ENCODE data around the gene ABHD16A. TPM values are rescaled to one million over a fixed set of nuclear protein-coding genes. Genes with fewer than 3 reads are reported as not detected.

Gene ABHD16A
- total and polyA plus RNA-seq, 7 donors = 26.6 to 56.6 (median 34.4) TPM

DNA sequence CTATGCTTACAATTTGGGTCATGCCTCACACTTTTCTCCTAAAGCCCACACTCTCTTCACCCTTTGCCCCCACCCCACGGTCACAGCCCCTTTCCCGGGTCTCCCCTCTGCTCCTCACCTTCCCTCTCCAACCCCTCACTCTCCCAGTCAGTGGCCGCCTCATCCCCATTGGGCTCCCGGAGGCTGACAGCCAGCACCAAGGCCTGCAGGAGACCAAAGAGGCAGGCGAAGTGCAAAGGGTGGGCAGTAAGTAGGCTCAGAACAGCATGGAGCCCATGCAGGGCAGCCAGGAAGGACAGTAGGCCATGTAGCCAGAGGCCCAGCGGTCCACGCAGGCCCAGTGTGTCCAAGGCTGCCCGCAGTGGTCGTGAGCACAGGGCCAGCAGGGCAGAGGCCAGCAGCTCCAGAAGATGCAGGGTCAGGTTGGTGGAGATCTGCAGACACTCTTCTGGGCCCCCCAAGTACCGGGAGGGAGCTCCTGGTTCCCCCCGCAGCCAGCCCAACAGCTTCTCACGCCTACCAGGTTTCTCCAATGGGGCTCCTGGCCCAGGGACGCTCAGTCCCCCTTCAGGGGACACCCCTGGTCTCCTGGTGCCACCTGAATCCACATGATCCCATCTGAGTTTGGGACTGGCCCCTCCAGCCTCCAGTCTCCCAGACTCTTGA is 44.0 kb downstream of the ABHD16A start:
- Histone ChIP-seq H3K27me3 (ENCODE audit: insufficient read depth in 3 of 3, low read length in 2 of 3) (no peaks in the 10 kb centered on the region), H3K4me1 (peaks cover 47% of the 10 kb centered on the region), H3K9me3 (no peaks in the 10 kb centered on the region), H3K4me3 (peak overlapping the region; percentile 79), H3K36me3 (ENCODE audit: insufficient read depth in 1 of 2, low read depth in 1 of 2) (peaks cover 3 to 48% of the 10 kb centered on the region in 2 donors), H3K27ac (peak overlapping the region; percentile 94)
- 72 to 84% (median 79%) methylated on average over 12 to 13 of the region's 13 CpGs for WGBS, 3 donors
- intact Hi-C loops (cut with DNase I) = no loop called here
- DNase-seq (no peak), ATAC-seq (no peak)
- TF ChIP-seq, protein P1, sequence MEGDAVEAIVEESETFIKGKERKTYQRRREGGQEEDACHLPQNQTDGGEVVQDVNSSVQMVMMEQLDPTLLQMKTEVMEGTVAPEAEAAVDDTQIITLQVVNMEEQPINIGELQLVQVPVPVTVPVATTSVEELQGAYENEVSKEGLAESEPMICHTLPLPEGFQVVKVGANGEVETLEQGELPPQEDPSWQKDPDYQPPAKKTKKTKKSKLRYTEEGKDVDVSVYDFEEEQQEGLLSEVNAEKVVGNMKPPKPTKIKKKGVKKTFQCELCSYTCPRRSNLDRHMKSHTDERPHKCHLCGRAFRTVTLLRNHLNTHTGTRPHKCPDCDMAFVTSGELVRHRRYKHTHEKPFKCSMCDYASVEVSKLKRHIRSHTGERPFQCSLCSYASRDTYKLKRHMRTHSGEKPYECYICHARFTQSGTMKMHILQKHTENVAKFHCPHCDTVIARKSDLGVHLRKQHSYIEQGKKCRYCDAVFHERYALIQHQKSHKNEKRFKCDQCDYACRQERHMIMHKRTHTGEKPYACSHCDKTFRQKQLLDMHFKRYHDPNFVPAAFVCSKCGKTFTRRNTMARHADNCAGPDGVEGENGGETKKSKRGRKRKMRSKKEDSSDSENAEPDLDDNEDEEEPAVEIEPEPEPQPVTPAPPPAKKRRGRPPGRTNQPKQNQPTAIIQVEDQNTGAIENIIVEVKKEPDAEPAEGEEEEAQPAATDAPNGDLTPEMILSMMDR (IDR thresholded peaks at IDR 0.05) = no peak

DNA sequence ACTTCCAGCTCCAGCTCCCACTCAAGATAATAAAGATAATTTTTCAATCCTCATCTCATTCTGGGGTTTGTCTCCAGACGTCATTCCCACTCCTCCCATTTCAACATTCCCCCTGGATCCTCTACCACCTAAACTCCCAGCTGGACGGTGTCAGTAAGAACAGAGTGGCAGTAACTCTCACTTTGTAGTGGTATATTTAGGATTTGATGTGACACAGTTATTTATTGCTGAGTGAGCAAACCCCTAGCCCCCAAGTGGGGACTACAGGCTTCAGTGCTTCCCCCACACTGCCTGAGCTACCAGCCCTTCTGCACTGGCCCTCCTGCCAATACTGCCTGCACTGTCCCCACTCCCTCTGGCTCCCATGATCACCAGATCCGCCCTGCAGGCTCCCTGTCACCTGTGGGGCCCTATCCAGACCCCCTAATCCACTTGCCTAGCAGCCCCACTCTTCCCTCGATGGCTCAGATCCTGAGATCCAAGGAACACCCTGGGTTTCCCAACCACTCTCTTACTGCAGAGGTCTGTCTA is 44.9 kb downstream of the ABHD16A start:
- TF ChIP-seq, protein P1 (IDR thresholded peaks at IDR 0.05) = no peak
- 59 to 84% (median 69%) methylated on average over 4 of the region's 4 CpGs for WGBS, 3 donors
- Histone ChIP-seq H3K27ac (peak overlapping the region; percentile 23), H3K4me1 (peaks cover 43% of the 10 kb centered on the region), H3K4me3 (peak overlapping the region; percentile 79), H3K27me3 (ENCODE audit: insufficient read depth in 3 of 3, low read length in 2 of 3) (no peaks in the 10 kb centered on the region), H3K9me3 (no peaks in the 10 kb centered on the region), H3K36me3 (ENCODE audit: insufficient read depth in 1 of 2, low read depth in 1 of 2) (peaks cover 3 to 39% of the 10 kb centered on the region in 2 donors)
- intact Hi-C loops (cut with DNase I) = no loop called here
- no peak for DNase-seq
- no peak for ATAC-seq

DNA sequence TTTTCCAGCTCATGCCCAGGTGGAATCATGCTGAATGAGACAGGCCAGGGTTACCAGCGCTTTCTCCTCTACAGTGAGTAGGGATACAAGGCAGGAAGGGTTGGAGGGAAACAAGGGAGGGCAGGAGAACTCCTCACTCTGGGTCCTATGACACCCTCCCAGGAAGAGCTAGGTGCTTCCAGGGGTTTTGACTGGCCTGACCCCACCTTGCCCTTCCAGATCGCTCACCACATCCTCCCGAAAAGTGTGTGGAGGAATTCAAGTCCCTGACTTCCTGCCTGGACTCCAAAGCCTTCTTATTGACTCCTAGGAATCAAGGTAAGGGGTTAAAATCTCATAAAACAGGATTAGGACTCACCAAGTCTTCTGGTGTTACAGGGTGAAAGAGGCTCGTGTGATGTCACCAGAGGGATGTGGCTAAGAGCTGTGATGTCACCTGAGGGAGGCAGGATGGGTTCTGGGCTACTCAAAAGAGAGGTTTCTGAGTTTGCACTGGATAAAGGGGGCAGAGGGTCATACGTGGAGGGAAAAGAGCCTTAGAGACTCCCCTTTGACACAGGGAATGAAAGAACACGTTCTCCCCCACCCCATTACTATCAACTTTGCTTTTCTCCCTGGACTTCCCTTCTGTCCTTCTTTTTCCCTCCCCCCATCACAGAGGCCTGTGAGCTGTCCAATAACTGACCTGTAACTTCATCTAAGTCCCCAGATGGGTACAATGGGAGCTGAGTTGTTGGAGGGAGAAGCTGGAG is 45.5 kb downstream of the ABHD16A start:
- no peak for ATAC-seq
- Histone ChIP-seq H3K4me1 (peaks cover 37% of the 10 kb centered on the region), H3K27me3 (ENCODE audit: insufficient read depth in 3 of 3, low read length in 2 of 3) (no peaks in the 10 kb centered on the region), H3K27ac (no peak overlapping the region), H3K9me3 (no peaks in the 10 kb centered on the region), H3K36me3 (ENCODE audit: insufficient read depth in 1 of 2, low read depth in 1 of 2) (peaks cover 3 to 33% of the 10 kb centered on the region in 2 donors), H3K4me3 (no peak overlapping the region)
- DNase-seq = no peak
- 70 to 73% (median 71%) methylated on average over 6 of the region's 6 CpGs for WGBS, 3 donors
- TF ChIP-seq, protein P1 (IDR thresholded peaks at IDR 0.05) = no peak
- intact Hi-C loops (cut with DNase I) = no loop called here

GRCh38 chr6:31655349-31656237 is 47.5 kb downstream of the ABHD16A start, which contains the start of gene APOM:
APOM (plus strand) TSS chr6:31655894; CDS start chr6:31655967, 73 bp downstream.
- DNase-seq (no peak), ATAC-seq (no peak)
- no peak within 1 kb of the TSS for H3K27ac ChIP-seq
- H3K4me1 ChIP-seq = peaks cover 41% of the 10 kb centered on the region
- 79 to 82% (median 79%) methylated on average over 8 of the region's 8 CpGs for WGBS, 3 donors
- intact Hi-C loops (cut with DNase I) = no loop called here
- no peaks in the 10 kb centered on the region for H3K9me3 ChIP-seq
- H3K27me3 ChIP-seq (ENCODE audit: insufficient read depth in 3 of 3, low read length in 2 of 3) = no peaks in the 10 kb centered on the region
- H3K36me3 ChIP-seq (ENCODE audit: insufficient read depth in 1 of 2, low read depth in 1 of 2) = peaks cover 2 to 28% of the 10 kb centered on the region in 2 donors
- TF ChIP-seq, protein P1 (IDR thresholded peaks at IDR 0.05) = no peak
- H3K4me3 ChIP-seq = no peak within 1 kb of the TSS
